AG09309 (cell line): Measurements from ENCODE around the gene CADM4.

Experiments
- DNase-seq: peaks from one replicate; pipeline ENCODE4 v3.0.0-alpha.2; 2010; ENCODE audit warnings: low read depth
- H3K4me3 ChIP-seq: 2 replicates; pipeline ENCODE4 v1.5.1; 2011; ENCODE audit warnings: mild to moderate bottlenecking, low read depth, low read length, moderate library complexity; ENCODE audit not compliant: control insufficient read depth
- TF ChIP-seq, protein P1 (sequence below): IDR thresholded peaks from 2 replicates; pipeline ENCODE4 v1.5.1; 2011; ENCODE audit warnings: mild to moderate bottlenecking, low read depth, low read length, inconsistent platforms; ENCODE audit not compliant: insufficient read depth, control insufficient read depth; ENCODE audit errors: missing control alignments

Gene CADM4

DNA sequence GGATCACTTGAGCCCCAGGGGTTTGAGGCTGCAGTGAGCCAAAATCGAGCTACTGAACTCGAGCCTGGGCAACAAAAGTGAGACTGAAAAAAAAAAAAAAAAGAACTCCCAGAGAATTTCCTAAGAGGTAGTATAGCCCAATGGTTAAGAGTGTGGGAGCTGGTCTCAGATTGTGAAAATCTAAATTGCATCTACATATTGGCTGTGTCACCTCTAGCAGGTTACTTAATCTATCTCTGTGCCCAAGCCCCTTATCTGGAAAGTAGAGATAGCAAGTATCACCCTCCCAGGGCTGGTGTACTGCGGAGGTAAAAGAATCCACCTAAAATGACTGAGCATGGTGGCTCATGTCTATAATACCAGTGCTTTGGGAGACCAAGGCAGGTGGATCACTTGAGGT lies 34.0 kb upstream of the CADM4 start:
- no peak for DNase-seq
- TF ChIP-seq, protein P1, sequence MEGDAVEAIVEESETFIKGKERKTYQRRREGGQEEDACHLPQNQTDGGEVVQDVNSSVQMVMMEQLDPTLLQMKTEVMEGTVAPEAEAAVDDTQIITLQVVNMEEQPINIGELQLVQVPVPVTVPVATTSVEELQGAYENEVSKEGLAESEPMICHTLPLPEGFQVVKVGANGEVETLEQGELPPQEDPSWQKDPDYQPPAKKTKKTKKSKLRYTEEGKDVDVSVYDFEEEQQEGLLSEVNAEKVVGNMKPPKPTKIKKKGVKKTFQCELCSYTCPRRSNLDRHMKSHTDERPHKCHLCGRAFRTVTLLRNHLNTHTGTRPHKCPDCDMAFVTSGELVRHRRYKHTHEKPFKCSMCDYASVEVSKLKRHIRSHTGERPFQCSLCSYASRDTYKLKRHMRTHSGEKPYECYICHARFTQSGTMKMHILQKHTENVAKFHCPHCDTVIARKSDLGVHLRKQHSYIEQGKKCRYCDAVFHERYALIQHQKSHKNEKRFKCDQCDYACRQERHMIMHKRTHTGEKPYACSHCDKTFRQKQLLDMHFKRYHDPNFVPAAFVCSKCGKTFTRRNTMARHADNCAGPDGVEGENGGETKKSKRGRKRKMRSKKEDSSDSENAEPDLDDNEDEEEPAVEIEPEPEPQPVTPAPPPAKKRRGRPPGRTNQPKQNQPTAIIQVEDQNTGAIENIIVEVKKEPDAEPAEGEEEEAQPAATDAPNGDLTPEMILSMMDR, result no peak
- no peak overlapping the region for H3K4me3 ChIP-seq

DNA sequence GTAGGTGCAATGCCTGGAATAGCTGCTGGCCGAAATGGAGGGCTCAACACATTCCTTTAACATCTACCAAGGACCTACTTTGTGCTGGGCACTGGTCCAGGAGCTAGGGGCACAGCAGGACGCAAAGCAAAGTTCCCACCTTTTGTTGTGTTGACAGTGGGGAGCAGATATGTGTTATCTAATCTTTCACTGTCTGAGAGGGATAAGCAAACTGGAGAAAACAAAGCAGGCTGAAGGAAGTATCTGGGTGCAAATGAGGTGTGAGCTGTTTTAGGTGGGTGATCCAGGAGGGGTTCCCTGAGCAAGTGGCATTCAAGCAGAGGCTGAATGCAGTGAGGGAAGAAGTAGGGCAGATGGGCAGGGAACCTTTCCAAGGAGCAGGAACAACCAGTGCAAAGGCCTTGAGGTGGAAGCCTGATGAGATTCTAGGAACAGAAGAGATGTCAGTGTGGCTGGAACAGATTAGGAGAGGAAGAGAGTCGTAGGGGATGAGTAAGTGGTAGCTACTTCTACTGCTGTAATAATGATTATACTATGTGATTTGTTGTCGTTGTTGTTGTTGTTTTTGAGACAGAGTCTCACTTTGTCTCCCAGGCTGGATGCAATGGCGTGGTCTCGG lies 32.5 kb upstream of the CADM4 start:
- TF ChIP-seq, protein P1, result no peak
- DNase-seq, result no peak
- H3K4me3 ChIP-seq, result no peak overlapping the region

DNA sequence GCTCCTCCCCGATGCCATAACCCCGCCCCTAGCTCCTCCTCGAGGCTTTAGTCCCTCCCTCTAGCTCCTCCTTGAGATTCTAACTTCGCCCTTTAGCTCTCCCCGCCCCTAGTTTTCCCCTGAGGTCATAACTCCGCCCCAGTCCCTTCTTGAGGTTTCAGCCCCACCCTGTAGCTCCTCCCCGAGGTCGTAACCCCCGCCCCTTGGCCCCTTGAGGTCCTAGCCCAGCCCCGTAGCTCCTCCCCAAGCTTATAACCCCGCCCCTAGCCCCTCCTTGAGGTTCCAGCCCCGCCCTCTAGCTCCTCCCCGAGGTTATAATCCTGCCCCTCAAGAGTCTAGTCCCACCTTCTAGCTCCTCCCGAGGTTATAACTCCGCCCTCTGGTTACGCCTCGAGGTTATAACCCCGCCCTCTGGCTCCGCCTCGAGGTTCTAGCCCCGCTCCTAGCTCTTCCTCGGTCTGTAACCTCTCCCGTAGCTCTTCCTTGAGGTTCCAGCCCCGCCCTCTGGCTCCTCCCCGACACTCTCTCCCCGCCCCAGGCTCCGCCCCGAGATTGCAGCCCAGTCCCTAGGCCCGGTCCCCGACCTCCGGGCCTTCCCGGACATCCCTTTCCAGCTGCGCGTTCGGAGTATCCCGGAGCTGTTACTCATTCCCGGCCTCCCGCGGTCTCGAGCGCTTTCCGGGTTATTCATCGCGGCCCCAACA lies 28.9 kb upstream of the CADM4 start:
- TF ChIP-seq, protein P1, result no peak
- DNase-seq, result peak; percentile 98
- H3K4me3 ChIP-seq, result peak overlapping the region; percentile 87

DNA sequence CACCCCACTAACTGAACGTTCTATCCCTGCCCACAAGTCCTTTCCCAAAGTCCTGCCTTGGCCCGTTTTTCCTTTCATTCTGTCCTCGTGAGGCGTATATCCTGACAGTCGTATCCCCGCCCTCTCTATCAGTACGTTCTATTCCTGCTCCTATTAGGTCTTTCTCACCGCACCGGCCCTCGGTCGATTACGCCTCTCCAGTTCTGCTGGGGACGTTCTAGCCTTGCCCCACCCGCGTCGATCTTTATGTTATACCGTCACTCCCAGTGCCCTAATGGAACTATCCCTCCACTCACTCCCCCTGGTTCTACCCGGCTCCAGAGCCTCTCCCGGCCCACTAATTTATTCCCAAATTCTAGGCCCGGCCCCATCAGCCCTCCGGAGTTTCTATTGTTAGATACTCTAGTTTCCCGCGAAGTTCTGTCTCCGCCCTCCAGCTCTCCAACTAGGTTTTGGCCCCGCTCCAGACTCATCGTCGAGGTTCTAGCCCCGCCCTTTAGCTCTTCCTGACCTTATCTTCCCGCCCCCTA lies 28.3 kb upstream of the CADM4 start:
- peak overlapping the region; percentile 87 for H3K4me3 ChIP-seq
- no peak for DNase-seq
- TF ChIP-seq, protein P1, result no peak

DNA sequence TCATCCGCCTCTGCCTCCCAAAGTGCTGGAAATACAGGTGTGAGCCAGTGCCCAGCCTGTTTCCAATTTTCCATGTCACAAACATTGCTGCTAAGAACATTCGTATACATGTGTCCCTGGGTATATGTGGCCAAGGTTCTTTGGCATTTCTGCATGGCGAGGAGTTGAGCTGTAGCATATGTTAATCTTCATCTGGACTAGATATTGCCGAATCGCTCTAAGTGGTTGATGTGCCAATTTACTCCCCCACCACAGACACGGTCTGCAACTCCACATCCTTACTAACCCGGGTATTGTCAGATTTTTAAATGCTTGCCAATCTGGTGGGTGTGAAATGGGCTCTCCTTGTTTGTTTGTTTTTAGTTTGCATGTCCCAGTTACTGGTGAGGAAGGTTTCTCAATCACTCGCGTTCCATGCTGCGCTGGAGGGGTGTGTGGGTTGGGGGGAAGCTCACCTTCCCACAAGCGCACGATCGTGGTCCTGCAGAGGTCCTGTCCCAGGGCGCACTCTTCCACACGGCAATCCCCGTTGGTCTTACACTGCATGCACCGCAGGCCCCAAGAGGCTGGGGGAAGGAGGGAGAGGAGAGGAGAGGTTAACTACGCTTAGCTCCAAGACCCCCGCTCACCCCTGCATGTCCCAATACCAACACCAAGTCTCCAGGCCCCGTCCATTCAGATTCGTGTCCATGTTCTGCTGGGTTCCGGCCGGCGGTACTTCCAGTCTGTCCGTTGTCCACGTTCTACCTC lies 27.7 kb upstream of the CADM4 start:
- no peak overlapping the region; the same call in 1 of the 2 replicates for H3K4me3 ChIP-seq
- DNase-seq, result no peak
- TF ChIP-seq, protein P1, result no peak

DNA sequence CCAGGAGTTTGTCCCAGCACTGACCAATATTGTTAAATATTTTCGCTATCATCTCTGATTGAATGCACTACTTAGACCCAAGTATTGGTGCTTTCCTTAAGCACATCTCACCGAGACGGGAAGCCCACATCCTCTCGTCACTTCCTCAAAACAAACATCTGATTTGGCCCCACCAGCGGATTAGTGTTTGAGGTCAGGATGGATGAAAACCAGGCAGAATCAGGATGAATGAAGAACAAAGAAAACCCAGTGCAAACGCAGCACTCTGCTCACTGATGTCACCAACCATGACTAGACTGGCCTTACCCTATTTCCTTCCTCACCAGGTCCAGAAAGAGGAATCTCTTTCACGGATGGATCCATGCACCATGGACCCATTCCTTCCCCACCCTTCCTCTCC lies 24.4 kb upstream of the CADM4 start:
- no peak for DNase-seq
- TF ChIP-seq, protein P1, result no peak
- H3K4me3 ChIP-seq, result no peak overlapping the region
